ENCODE results near the gene UROC1.

- TF ChIP-seq POLR2A (IDR thresholded peaks at IDR 0.05) = no peak
- no peak for TF ChIP-seq CTCF (IDR thresholded peaks at IDR 0.05)
Measured at GRCh38 chr3:126480861-126481260, 36.7 kb downstream of the UROC1 start.

All from stomach (tissue), 4 donors.